ENCODE data around the gene CABP4. TPM values are rescaled to one million over a fixed set of nuclear protein-coding genes. Genes with fewer than 3 reads are reported as not detected.

The CABP4 gene
- total and polyA plus RNA-seq, 10 of the 15 experiments (the other 5 are each of a cell fraction or from before 2014, with no cell fraction given): 0.04 to 0.41 (median 0.14) TPM; not detected in 2

DNA sequence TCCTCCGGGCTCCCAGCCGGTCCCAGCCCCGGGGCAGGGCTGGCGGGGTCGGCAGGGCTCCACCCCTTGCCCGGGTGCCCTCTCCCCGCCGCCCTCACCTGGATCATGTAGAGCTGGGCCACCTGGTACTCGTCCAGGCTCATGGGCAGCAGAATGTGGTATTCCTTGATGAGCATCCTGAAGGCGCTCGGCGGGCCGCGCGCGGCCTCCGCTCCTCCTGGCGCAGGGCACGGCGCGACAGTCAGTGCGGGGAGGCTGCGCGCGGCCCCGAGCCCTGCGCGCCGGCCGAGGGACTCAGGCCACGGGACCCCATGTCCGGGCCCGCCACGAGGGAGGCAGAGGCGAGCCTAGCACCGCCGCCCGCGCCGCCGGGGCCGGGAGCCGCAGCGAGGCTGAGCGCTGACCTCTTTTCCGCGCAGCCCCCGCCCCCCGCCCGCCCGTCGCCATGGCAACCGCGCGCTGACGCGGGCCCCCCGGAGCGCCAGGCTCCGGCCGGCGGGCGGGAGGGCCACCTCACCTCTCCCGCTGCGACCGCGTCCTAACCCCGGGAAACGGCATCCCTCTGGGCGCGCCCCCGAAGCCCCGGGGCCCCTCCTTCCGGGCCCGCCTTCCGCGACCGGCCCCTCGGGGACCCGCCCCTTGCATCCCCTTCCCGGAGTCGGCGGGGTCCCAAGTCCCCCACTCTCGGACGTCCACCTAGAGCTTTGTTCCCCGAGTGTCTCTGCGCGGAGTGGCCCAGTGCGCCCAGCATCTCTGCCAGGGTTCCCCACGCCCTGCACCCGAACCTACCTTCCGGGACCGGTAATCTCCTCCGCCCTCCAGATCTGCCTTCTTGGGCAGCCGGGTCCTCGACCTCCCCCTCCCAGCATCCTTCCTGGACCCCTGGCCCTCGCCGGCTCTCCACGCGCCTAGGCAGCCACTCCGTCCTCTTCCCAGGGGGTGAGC is 49.1 kb downstream of the CABP4 start (continued):
- TF ChIP-seq, protein P1, sequence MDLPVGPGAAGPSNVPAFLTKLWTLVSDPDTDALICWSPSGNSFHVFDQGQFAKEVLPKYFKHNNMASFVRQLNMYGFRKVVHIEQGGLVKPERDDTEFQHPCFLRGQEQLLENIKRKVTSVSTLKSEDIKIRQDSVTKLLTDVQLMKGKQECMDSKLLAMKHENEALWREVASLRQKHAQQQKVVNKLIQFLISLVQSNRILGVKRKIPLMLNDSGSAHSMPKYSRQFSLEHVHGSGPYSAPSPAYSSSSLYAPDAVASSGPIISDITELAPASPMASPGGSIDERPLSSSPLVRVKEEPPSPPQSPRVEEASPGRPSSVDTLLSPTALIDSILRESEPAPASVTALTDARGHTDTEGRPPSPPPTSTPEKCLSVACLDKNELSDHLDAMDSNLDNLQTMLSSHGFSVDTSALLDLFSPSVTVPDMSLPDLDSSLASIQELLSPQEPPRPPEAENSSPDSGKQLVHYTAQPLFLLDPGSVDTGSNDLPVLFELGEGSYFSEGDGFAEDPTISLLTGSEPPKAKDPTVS (IDR thresholded peaks at IDR 0.05; ENCODE audit: low read depth, low read length): no peak

DNA sequence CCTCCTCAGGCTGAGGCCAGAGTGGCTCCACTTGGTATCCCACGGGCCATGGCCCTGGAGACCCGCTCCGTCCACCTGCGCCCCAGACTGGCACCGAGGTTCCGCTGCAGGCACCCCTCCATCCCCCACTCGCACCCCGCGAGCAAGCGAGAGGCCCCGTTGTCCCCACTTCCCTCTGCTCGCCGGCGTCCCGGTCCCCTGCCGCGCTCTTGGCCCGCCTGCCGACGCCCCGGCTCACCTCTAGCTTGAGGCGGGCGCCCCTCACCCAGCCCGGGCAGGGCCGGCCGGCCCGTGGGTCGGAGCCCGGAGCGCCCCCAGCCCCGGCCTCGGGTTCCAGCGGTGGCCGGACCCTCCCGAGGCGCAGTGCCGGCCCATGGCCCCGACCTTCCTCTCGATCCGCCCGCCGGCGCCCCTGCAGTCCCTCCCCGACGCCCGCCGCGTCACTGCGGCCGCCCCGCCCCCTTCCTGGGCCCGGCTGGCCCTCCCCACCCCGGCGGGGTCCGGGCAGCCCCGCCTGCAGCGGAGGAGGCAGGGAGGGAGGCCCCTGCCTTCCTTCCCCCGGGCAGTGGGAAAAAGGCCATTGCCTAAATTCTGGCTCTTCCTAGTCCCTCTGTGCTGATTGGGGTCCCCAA is 49.9 kb downstream of the CABP4 start, which contains the start of gene PITPNM1:
Gene PITPNM1, minus strand, starts transcription at position 414 of the 632 bp plus-strand sequence. CDS start 1,183 bp downstream, outside the sequence.
- ChIA-PET SMC1A (ENCODE audit: uncharacterized antibody, unreplicated experiment) (interaction anchor here (0.6 to 4.3 kb wide), 9 partner anchors 18 to 151 kb away, joined by 3 to 23 read pairs (median 4); partner anchors contain the start of genes PPP1CA, PTPRCAP and RAD9A), POLR2A (interaction anchor here (0.8 to 2.3 kb wide), 6 partner anchors 20 to 152 kb away, joined by 3 to 14 read pairs (median 4); partner anchors contain the start of genes POLD4, PPP1CA, TBC1D10C and TMEM134), CTCF (interaction anchor here (0.6 to 2.9 kb wide), 14 partner anchors 13 to 159 kb away, joined by 3 to 30 read pairs (median 4); partner anchors contain the start of genes PPP1CA and TBC1D10C), RAD21 (ENCODE audit: unreplicated experiment) (interaction anchor here (0.7 to 2.8 kb wide), 18 partner anchors 16 to 153 kb away, joined by 3 to 19 read pairs (median 3); partner anchors contain the start of genes AIP, POLD4, PPP1CA and PTPRCAP)
- no peaks in the 10 kb centered on the region for H3K27me3 ChIP-seq (replicated peaks in 1 of 2; ENCODE audit: control insufficient read depth in 2 of 2, insufficient read depth in 2 of 2, low read length in 1 of 2)
- peak within 1 kb of the TSS; percentile 73 for H3K9ac ChIP-seq (ENCODE audit: control insufficient read depth, insufficient read depth, low read length)
- peak within 1 kb of the TSS; percentile 82 for H3K27ac ChIP-seq (ENCODE audit: control insufficient read depth, insufficient read depth)
- no peak for FAIRE-seq
- H4K20me1 ChIP-seq (ENCODE audit: control insufficient read depth, insufficient read depth): no peaks in the 10 kb centered on the region
- H3K79me2 ChIP-seq (ENCODE audit: control insufficient read depth, insufficient read depth, low read length): peaks cover 32% of the 10 kb centered on the region
- 2% methylated on average over 48 of the region's 58 CpGs for WGBS (ENCODE audit: insufficient coverage, insufficient replicate concordance, low lambda C conversion rate, missing lambda C conversion rate)
- in situ Hi-C loops (cut with MboI) (no loop called here), intact Hi-C loops (cut with micrococcal nuclease; ENCODE audit: unreplicated experiment) (loop anchor here (5.0 kb wide), 2 partner anchors 52 to 72 kb away; no protein-coding TSS in a partner anchor)
- BruUV-seq (replicated peaks): no TSS peak
- peak within 1 kb of the TSS; percentile 94 for H3K4me3 ChIP-seq
- H3K36me3 ChIP-seq (ENCODE audit: control insufficient read depth in 2 of 2, insufficient read depth in 2 of 2, low read length in 1 of 2): peaks cover 0 to 3% of the 10 kb centered on the region in 2 experiments; a peak in 2 of 4 replicates
- H3K4me1 ChIP-seq (ENCODE audit: control insufficient read depth, insufficient read depth, low read length): peaks cover 27% of the 10 kb centered on the region
- peak within 1 kb of the TSS; percentile 99 for H3K4me2 ChIP-seq (ENCODE audit: control insufficient read depth, insufficient read depth)
- no peak for DNase-seq (ENCODE audit: low read depth, low spot score)
- H2AFZ ChIP-seq (ENCODE audit: control insufficient read depth, low read depth, low read length): peak within 1 kb of the TSS; percentile 67
- ATAC-seq: peak; percentile 54
- H3K9me3 ChIP-seq (replicated peaks; ENCODE audit: control insufficient read depth, insufficient read depth, low read length): no peaks in the 10 kb centered on the region
- TF ChIP-seq GATAD2B (conservative IDR thresholded peaks at IDR 0.05; ENCODE audit: low read depth) (peak; percentile 58; the same call in 1 of the 2 replicates), CREB1 (IDR thresholded peaks at IDR 0.05; ENCODE audit: low read depth) (peak; percentile 79), POLR2A (IDR thresholded peaks at IDR 0.05; ENCODE audit: low read depth, low read length) (peak; percentile 68), HDAC6 (IDR thresholded peaks at IDR 0.05; ENCODE audit: unreplicated experiment) (peak; percentile 53), LARP7 (IDR thresholded peaks at IDR 0.05) (peak; percentile 71; the same call in 1 of the 2 replicates), SMC3 (IDR thresholded peaks at IDR 0.05; ENCODE audit: borderline replicate concordance, low read length) (peak; percentile 6; the same call in 1 of the 2 replicates), ZNF207 (IDR thresholded peaks at IDR 0.05; ENCODE audit: borderline replicate concordance) (no peak), CHD2 (IDR thresholded peaks at IDR 0.05; ENCODE audit: borderline replicate concordance, low read depth, low read length) (0 out of 2 replicates have a peak, but pooled peaks have one; percentile 31), EGR1 (IDR thresholded peaks at IDR 0.05; ENCODE audit: borderline replicate concordance in 1 of 2, low read depth in 2 of 2, low read length in 2 of 2) (peak in 1 of 2 experiments; percentile 49; a peak in 1 of 3 replicates), NR2F1 (conservative IDR thresholded peaks at IDR 0.05) (peak; percentile 57)
- TF ChIP-seq, protein P2, sequence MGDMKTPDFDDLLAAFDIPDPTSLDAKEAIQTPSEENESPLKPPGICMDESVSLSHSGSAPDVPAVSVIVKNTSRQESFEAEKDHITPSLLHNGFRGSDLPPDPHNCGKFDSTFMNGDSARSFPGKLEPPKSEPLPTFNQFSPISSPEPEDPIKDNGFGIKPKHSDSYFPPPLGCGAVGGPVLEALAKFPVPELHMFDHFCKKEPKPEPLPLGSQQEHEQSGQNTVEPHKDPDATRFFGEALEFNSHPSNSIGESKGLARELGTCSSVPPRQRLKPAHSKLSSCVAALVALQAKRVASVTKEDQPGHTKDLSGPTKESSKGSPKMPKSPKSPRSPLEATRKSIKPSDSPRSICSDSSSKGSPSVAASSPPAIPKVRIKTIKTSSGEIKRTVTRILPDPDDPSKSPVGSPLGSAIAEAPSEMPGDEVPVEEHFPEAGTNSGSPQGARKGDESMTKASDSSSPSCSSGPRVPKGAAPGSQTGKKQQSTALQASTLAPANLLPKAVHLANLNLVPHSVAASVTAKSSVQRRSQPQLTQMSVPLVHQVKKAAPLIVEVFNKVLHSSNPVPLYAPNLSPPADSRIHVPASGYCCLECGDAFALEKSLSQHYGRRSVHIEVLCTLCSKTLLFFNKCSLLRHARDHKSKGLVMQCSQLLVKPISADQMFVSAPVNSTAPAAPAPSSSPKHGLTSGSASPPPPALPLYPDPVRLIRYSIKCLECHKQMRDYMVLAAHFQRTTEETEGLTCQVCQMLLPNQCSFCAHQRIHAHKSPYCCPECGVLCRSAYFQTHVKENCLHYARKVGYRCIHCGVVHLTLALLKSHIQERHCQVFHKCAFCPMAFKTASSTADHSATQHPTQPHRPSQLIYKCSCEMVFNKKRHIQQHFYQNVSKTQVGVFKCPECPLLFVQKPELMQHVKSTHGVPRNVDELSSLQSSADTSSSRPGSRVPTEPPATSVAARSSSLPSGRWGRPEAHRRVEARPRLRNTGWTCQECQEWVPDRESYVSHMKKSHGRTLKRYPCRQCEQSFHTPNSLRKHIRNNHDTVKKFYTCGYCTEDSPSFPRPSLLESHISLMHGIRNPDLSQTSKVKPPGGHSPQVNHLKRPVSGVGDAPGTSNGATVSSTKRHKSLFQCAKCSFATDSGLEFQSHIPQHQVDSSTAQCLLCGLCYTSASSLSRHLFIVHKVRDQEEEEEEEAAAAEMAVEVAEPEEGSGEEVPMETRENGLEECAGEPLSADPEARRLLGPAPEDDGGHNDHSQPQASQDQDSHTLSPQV (IDR thresholded peaks at IDR 0.05): 0 out of 2 replicates have a peak, but pooled peaks have one; percentile 21

All from GM12878 (cell line).